GM19099 (cell line): ENCODE data around the gene DEFB129.

Experiments used
- POLR2A ChIP-seq: IDR thresholded peaks from 3 replicates; pipeline ENCODE4 v1.6.1; 2011; ENCODE audit warnings: low read depth; ENCODE audit not compliant: insufficient read length; ENCODE audit errors: extremely low read depth

DEFB129 gene

DNA sequence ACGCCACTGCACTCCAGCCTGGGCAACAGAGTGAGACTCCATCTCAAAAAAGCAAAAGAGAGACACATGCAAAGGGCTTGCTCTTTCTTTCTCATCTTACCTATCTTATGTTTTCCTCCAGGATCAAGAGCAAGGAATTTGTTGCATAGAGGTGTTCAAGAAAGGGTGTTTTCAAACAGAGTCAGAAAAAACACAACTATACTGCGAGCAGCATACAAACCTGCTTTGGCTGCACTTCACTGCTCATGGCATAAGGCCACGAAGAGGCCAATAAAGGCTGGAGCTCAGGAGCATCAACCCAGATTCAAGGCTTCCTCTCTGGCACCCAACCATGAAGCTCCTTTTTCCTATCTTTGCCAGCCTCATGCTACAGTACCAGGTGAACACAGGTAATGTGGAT is at the start of gene DEFB129:
Gene DEFB129 (plus strand): TSS at position 301 of the 400 bp plus-strand sequence. CDS start 31 bp downstream, at position 332.
- TF ChIP-seq POLR2A: no peak

DNA sequence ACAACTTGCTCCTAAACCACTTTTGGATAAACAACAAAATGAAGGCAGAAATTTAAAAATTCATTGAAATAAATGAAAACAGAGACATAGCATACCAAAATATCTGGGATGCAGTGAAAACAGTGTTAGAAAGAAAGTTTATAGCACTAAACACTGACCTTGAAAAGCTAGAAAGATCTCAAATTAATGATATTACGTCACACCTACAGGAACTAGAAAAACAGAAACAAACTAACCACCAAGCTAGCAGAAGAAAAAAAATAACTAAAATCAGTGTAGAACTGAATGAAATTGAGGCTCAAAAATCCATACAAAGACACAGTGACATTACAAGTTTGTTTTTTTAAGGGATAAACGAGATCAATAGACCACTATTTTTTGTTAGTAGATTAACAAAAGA is 42.8 kb upstream of the DEFB129 start:
- TF ChIP-seq POLR2A: no peak

DNA sequence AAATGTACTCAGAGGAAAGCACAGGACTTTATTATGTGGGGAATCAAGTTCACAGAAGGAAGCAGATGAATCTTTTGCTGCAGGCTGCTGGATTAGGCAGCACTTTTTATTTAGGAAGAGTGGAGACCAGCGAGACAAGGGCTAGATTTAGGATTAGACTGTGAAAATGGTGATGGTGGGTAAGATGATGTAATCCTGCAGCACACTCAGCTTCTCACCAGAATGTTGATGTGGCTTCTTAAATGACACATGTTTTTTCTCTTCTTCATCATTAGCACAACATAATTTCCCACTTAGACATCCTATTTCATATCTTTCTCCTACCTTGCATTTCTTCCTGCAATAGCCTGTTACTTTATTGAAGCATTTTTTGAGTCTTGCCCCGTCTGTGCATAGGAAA is 39.3 kb upstream of the DEFB129 start:
- TF ChIP-seq POLR2A: no peak

- TF ChIP-seq POLR2A: no peak
Observed at GRCh38 chr20:189611-190010, 37.4 kb upstream of the DEFB129 start, which contains the start of gene DEFB128. Gene DEFB128 (minus strand): TSS chr20:189711. CDS start chr20:189623, 88 bp downstream.

DNA sequence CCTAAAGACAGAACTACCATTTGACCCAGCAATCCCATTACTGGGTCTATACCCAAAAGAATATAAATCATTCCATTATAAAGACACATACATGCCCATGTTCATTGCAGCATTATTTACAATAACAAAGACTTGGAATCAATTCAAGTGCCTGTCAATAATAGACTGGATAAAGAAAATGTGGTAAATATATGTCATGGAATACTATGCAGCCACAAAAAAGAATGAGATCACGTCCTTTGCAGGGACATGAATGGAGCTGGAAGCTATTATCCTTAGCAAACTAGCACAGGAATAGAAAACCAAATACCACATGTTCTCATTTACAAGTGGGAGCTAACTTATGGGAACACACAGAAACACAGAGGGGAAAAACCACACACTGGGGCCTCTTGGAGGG is 28.8 kb upstream of the DEFB129 start:
- TF ChIP-seq POLR2A: no peak

- TF ChIP-seq POLR2A: no peak
Observed at GRCh38 chr20:199996-200395, 27.1 kb upstream of the DEFB129 start.

- no peak for TF ChIP-seq POLR2A
Observed at GRCh38 chr20:208942-209566, 18.0 kb upstream of the DEFB129 start.

DNA sequence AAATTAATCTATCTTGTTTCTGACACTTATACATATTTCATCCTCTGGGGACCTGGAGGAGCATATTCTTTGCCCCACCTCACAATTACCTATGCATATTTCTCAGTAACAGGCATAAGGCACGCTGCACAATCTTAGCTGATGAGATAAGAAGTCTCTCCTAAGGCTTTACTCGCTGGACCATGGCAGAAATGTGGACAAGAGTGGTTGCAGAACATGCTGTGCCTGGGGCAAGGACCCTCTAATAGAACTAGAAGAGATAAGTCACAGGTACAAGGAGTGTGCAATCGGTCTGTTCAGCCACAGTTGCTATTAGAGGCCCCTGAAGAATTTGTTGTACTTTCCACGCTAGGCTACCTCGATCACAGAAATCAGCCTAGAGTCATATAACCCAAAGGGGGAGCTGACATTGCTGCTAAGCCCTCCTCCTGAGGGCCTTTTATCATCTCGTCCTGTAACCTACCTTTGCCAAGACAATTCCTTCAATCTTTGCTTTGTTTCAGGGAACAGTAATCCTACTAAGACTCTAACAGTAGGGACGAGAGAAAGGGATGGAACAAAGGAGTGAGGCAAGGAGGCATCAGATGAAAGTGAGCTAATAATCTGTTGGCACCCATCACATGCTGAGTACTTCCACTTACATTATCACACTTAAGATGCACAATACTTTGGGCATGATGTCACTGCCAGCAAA is 16.1 kb upstream of the DEFB129 start:
- no peak for TF ChIP-seq POLR2A

GRCh38 chr20:214383-214782 is 12.7 kb upstream of the DEFB129 start:
- no peak for TF ChIP-seq POLR2A

- TF ChIP-seq POLR2A: no peak
Observed at GRCh38 chr20:215796-216195, 11.3 kb upstream of the DEFB129 start.

DNA sequence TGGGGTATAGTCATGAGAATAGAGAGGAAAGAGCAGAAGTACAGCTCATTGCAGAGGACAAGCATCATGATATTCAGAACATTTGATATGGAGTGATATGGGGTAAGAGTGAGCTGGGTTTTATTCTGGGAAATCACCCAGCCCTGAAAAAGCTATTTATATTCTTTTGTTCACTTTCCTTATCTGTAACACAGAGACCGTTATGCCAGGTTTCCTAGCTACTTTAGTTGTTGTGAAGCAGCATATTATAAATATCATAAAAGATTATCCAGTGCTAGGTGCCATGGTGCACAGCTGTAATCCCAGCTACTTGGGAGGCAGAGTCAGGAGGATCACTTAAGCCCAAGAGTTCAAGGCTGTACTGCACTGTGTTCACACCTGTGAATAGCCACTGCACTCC is 9.8 kb upstream of the DEFB129 start:
- TF ChIP-seq POLR2A: no peak

DNA sequence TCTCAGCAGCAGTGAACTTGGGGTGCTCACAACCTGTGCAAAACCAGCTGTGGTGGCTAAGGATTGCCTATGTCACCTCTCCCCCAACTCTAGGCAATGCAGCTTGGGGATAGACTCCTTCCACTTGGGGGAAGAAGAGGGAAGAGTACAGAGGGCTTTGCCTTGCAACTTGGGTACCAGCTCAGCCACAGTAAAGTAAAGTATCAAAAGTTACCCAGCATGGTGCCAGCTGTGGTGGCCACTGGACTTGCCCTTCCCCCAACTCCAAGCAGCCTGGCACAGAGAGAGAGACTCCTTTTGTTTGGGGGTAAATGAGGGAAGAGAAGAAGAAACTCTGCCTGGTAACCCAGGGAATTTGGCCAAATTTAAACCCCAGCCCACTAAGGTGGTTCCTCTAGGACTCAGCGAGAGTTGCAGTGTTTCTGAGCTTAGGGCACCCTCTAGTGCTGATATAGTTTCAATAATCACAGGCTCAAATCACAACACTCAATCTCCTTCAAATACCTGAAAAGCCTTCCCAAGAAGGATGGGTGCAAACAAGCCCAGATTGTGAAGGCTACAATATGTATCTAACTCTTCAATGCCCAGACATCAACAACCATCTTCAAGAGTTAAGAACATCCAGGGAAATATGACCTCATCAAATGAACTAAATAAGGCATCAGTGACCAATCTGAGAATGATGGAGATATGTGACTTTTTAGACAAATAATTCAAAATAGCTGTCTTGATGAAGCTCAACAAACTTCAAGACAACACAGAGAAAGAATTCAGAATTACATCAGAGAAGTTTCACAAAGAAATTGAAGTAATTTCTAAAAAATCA is 7.6 kb upstream of the DEFB129 start:
- no peak for TF ChIP-seq POLR2A

DNA sequence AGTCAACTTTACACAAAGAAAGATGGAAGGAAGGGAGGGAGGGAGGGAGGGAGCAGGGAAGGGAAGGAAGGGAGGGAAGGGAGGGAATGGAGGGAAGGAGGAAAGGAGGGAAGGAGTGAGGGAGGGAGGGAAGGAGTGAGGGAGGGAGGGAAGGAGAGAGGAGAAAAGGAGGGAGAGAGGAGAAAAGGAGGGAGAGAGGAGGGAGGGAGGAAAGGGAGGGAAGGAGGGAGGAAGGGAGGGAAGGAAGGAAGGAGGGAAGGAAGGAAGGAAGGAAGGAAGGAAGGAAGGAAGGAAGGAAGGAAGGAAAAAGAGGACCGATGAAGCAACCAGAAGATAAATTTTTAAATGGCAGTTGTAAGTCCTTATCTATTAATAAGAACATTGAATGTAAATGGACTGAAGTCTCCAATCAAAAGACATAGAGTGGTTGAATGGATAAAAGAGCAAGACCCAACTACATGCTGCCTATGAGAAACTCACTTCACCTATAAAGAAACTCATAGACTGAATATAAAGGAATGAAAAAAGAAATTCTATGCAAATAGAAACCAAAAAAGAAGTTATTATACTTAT is 5.7 kb upstream of the DEFB129 start:
- no peak for TF ChIP-seq POLR2A

DNA sequence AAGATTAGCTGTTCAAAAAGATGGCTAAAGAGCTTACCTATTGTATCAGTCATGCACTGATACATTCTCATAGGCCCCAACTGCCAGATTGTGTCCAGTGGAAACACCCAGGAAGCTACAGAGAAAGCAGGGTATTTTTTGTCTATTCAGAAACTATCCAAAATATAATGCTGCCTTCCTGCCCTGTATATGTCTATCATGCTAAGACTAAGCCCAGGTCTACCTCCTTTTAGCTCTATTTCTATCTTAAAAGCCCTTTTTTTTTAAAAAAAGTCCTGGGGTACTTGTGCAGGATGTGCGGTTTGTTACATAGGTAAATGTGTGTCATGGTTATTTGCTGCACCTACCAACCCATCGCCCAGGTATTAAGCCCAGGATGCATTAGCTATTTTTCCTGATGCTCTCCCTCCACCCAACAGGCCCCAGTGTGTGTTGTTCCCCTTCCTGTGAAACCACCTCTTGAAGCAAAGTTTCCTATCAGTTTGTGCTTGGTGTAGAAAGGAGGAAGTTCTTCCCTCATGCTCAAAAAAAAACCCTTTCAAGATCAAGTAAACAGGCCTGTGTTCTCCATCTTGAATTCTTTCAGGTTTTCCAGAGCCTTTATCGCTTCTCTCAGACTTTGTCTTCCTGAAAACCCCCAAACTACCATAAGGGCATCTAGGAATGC is 514 bp downstream of the DEFB129 start:
- no peak for TF ChIP-seq POLR2A

DNA sequence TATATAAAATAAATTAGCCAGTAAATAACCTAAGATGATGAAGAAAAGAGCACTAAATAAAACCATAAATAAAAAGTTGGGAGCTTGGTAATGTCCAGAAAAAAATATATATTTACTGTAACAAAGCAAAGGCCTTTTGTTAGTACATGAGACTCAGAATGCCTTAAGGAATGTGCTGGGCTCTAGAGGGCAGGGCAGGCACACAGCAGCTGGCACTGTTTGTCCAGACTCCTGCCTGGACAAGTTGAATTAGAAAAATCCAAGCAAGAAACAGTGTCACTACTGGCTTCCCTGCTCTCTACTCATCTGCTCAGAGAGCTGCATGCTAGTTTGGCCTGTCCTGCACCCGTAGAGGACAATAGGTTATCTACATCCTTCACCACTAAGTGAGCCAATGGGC is 8.8 kb downstream of the DEFB129 start:
- TF ChIP-seq POLR2A: no peak
